HG03558 (cell line): ENCODE results near the gene PRL.

Source experiments
- ATAC-seq: cut with Tn5 transposase; IDR thresholded peaks from one replicate; pipeline ENCODE4 v1.9.1; 2021; ENCODE audit warnings: moderate number of reproducible peaks; ENCODE audit not compliant: unreplicated experiment; ENCODE audit errors: extremely low read depth

PRL gene

GRCh38 chr6:22296936-22297335, at the start of gene PRL:
TSS of gene PRL (minus strand) at chr6:22297036. CDS start at chr6:22296982, 54 bp downstream.
- ATAC-seq, result no peak

GRCh38 chr6:22343864-22344263, 47.0 kb upstream of the PRL start:
- ATAC-seq, result no peak

GRCh38 chr6:22334778-22335177, 37.9 kb upstream of the PRL start:
- ATAC-seq, result no peak

- no peak for ATAC-seq
Observed at GRCh38 chr6:22333802-22334201, 37.0 kb upstream of the PRL start.

GRCh38 chr6:22332711-22333110, 35.9 kb upstream of the PRL start:
- no peak for ATAC-seq

GRCh38 chr6:22332216-22332615, 35.4 kb upstream of the PRL start:
- ATAC-seq, result no peak

- ATAC-seq, result no peak
Observed at GRCh38 chr6:22330941-22331340, 34.1 kb upstream of the PRL start.

- no peak for ATAC-seq
Observed at GRCh38 chr6:22328474-22328873, 31.6 kb upstream of the PRL start.

- no peak for ATAC-seq
Observed at GRCh38 chr6:22327881-22328280, 31.0 kb upstream of the PRL start.

GRCh38 chr6:22326500-22326899, 29.7 kb upstream of the PRL start:
- no peak for ATAC-seq

- no peak for ATAC-seq
Observed at GRCh38 chr6:22325481-22325880, 28.6 kb upstream of the PRL start.

GRCh38 chr6:22323848-22324247, 27.0 kb upstream of the PRL start:
- no peak for ATAC-seq

- no peak for ATAC-seq
Observed at GRCh38 chr6:22322103-22323030, 25.5 kb upstream of the PRL start.

GRCh38 chr6:22320750-22321149, 23.9 kb upstream of the PRL start:
- no peak for ATAC-seq

GRCh38 chr6:22318404-22318803, 21.6 kb upstream of the PRL start:
- no peak for ATAC-seq

GRCh38 chr6:22313796-22314195, 17.0 kb upstream of the PRL start:
- ATAC-seq, result no peak

- no peak for ATAC-seq
Observed at GRCh38 chr6:22308939-22309338, 12.1 kb upstream of the PRL start.

- ATAC-seq, result no peak
Observed at GRCh38 chr6:22306741-22307466, 10.1 kb upstream of the PRL start.

- ATAC-seq, result no peak
Observed at GRCh38 chr6:22302838-22303237, 6.0 kb upstream of the PRL start.

- ATAC-seq, result no peak
Observed at GRCh38 chr6:22300273-22300998, 3.6 kb upstream of the PRL start.

GRCh38 chr6:22298475-22298890, 1.6 kb upstream of the PRL start:
- ATAC-seq, result no peak
